ENCODE measurements around the gene PIGX.

PIGX gene

GRCh38 chr3:196711838-196712513 is at the start of gene PIGX, which contains the start of gene CEP19:
TSS of gene PIGX (plus strand) at chr3:196712377.
TSS of gene CEP19 (minus strand) at chr3:196712250. CDS start at chr3:196708657, 3,593 bp downstream.
- DNase-seq (ENCODE audit: low spot score), result peak; percentile 100

GRCh38 chr3:196662711-196663571 is 49.2 kb upstream of the PIGX start:
- peak; percentile 48 for DNase-seq (ENCODE audit: low spot score)

- DNase-seq (ENCODE audit: low spot score), result peak; percentile 27
Measured at GRCh38 chr3:196666001-196666867, 45.9 kb upstream of the PIGX start.

- DNase-seq (ENCODE audit: low spot score), result no peak
Measured at GRCh38 chr3:196667056-196667825, 44.9 kb upstream of the PIGX start.

GRCh38 chr3:196670339-196670738 is 41.8 kb upstream of the PIGX start:
- no peak for DNase-seq (ENCODE audit: low spot score)

- no peak for DNase-seq (ENCODE audit: low spot score)
Measured at GRCh38 chr3:196673632-196674031, 38.5 kb upstream of the PIGX start.

GRCh38 chr3:196677353-196677752 is 34.8 kb upstream of the PIGX start:
- no peak for DNase-seq (ENCODE audit: low spot score)

GRCh38 chr3:196677931-196678330 is 34.2 kb upstream of the PIGX start:
- no peak for DNase-seq (ENCODE audit: low spot score)

- peak; percentile 71 for DNase-seq (ENCODE audit: low spot score)
Measured at GRCh38 chr3:196684548-196685407, 27.4 kb upstream of the PIGX start.

GRCh38 chr3:196686436-196686835 is 25.7 kb upstream of the PIGX start:
- no peak for DNase-seq (ENCODE audit: low spot score)

GRCh38 chr3:196688349-196688748 is 23.8 kb upstream of the PIGX start:
- peak; percentile 51 for DNase-seq (ENCODE audit: low spot score)

GRCh38 chr3:196689941-196690660 is 22.1 kb upstream of the PIGX start:
- no peak for DNase-seq (ENCODE audit: low spot score)

- DNase-seq (ENCODE audit: low spot score), result no peak
Measured at GRCh38 chr3:196691386-196691785, 20.8 kb upstream of the PIGX start.

GRCh38 chr3:196694202-196694638 is 18.0 kb upstream of the PIGX start:
- peak; percentile 61 for DNase-seq (ENCODE audit: low spot score)

GRCh38 chr3:196694941-196695848 is 17.0 kb upstream of the PIGX start:
- no peak for DNase-seq (ENCODE audit: low spot score)

GRCh38 chr3:196695849-196696226 is 16.3 kb upstream of the PIGX start:
- no peak for DNase-seq (ENCODE audit: low spot score)

GRCh38 chr3:196697270-196697669 is 14.9 kb upstream of the PIGX start:
- no peak for DNase-seq (ENCODE audit: low spot score)

- DNase-seq (ENCODE audit: low spot score), result no peak
Measured at GRCh38 chr3:196699749-196700148, 12.4 kb upstream of the PIGX start.

- DNase-seq (ENCODE audit: low spot score), result no peak
Measured at GRCh38 chr3:196700801-196701200, 11.4 kb upstream of the PIGX start.

All from AG08396 (cell line).